Neuronal stem cell (in vitro differentiated cells): ENCODE results near the gene PSMF1.
"Not testable (repeated sequence)": the region's sequence is repeated elsewhere in the genome, so short reads cannot be mapped to it uniquely, and the experiment has no call there.

Source experiments
- DNase-seq: peaks from one replicate; pipeline ENCODE4 v3.0.0-alpha.2; 2013; ENCODE audit warnings: low spot score
- H2AFZ ChIP-seq: one replicate; pipeline ENCODE4 v1.6.1; 2013; ENCODE audit warnings: mild to moderate bottlenecking, low read length, inconsistent platforms
- H2AK5ac ChIP-seq: 2 replicates; pipeline ENCODE4 v1.6.1; 2013; ENCODE audit warnings: low read depth, mild to moderate bottlenecking, inconsistent platforms, low read length, moderate library complexity, mixed read lengths
- H2BK120ac ChIP-seq: 2 replicates; pipeline ENCODE4 v1.6.1; 2013; ENCODE audit warnings: low read depth, mild to moderate bottlenecking, inconsistent platforms, low read length, moderate library complexity, mixed read lengths
- H2BK12ac ChIP-seq: one replicate; pipeline ENCODE4 v1.6.1; 2013; ENCODE audit warnings: low read length, inconsistent platforms
- H2BK15ac ChIP-seq: 2 replicates; pipeline ENCODE4 v1.6.1; 2013; ENCODE audit warnings: mild to moderate bottlenecking, low read length, inconsistent platforms, mixed read lengths
- H2BK5ac ChIP-seq: one replicate; pipeline ENCODE4 v1.6.1; 2013; ENCODE audit warnings: inconsistent platforms, mild to moderate bottlenecking, low read length, moderate library complexity
- H3K14ac ChIP-seq: one replicate; pipeline ENCODE4 v1.6.1; 2013; ENCODE audit warnings: low read length, inconsistent platforms
- H3K18ac ChIP-seq: 2 replicates; pipeline ENCODE4 v1.6.1; 2013; ENCODE audit warnings: low read length, inconsistent platforms
- H3K23ac ChIP-seq: 2 replicates; pipeline ENCODE4 v1.6.1; 2013; ENCODE audit warnings: low read depth, mild to moderate bottlenecking, mixed read lengths, low read length, inconsistent platforms; ENCODE audit not compliant: poor library complexity
- H3K27ac ChIP-seq: replicated peaks from 3 replicates; pipeline ENCODE4 v1.5.1; 2013; ENCODE audit warnings: low read length, inconsistent platforms
- H3K27me3 ChIP-seq, 3 experiments: 2 replicates each; pipeline ENCODE4 v1.6.1; 2013; ENCODE audit warnings: low read length in 3 of 3, mild to moderate bottlenecking in 2 of 3, inconsistent platforms in 1 of 3, low read depth in 1 of 3, mixed read lengths in 1 of 3, moderate library complexity in 1 of 3; ENCODE audit not compliant: control insufficient read depth in 3 of 3, insufficient read depth in 3 of 3
- H3K36me3 ChIP-seq, 2 donors: replicated peaks in 1 of 2; 2 replicates each; pipeline ENCODE4 v1.6.1; 2013; ENCODE audit warnings: low read length in 2 of 2; ENCODE audit not compliant: control insufficient read depth in 2 of 2, insufficient read depth in 2 of 2
- H3K4ac ChIP-seq: 2 replicates; pipeline ENCODE4 v1.6.1; 2013; ENCODE audit warnings: inconsistent platforms, mild to moderate bottlenecking, low read length, moderate library complexity
- H3K4me1 ChIP-seq, 2 donors: 1 replicate in 1 of 2; 2 replicates in 1 of 2; pipeline ENCODE4 v1.6.1; 2013; ENCODE audit warnings: low read length in 2 of 2, low read depth in 1 of 2; ENCODE audit not compliant: control insufficient read depth in 2 of 2, insufficient read depth in 1 of 2
- H3K4me2 ChIP-seq: one replicate; pipeline ENCODE4 v1.6.1; 2013; ENCODE audit warnings: mild to moderate bottlenecking, low read length, inconsistent platforms; ENCODE audit not compliant: insufficient read depth, poor library complexity, severe bottlenecking
- H3K4me3 ChIP-seq, 2 donors: 2 replicates each; pipeline ENCODE4 v1.5.1; 2013; ENCODE audit warnings: low read length in 2 of 2, mild to moderate bottlenecking in 2 of 2, inconsistent platforms in 1 of 2, moderate library complexity in 1 of 2
- H3K79me1 ChIP-seq: one replicate; pipeline ENCODE4 v1.6.1; 2013; ENCODE audit warnings: low read depth, mild to moderate bottlenecking, inconsistent platforms, low read length, moderate library complexity
- H3K9ac ChIP-seq: one replicate; pipeline ENCODE4 v1.6.1; 2013; ENCODE audit warnings: mild to moderate bottlenecking, low read depth, low read length, inconsistent platforms; ENCODE audit not compliant: poor library complexity
- H3K9me3 ChIP-seq, 2 donors: replicated peaks in 1 of 2; 2 replicates each; pipeline versions ENCODE3 to v1.6.1; 2013; ENCODE audit warnings: low read length in 2 of 2, mild to moderate bottlenecking in 2 of 2, inconsistent platforms in 1 of 2, low read depth in 1 of 2, mixed read lengths in 1 of 2, moderate library complexity in 1 of 2; ENCODE audit not compliant: control insufficient read depth in 2 of 2, insufficient read depth in 1 of 2
- H4K8ac ChIP-seq: one replicate; pipeline ENCODE4 v1.6.1; 2013; ENCODE audit warnings: low read depth, mild to moderate bottlenecking, inconsistent platforms, low read length, moderate library complexity
- H4K91ac ChIP-seq: one replicate; pipeline ENCODE4 v1.6.1; 2013; ENCODE audit warnings: low read length, low read depth, mild to moderate bottlenecking, inconsistent platforms; ENCODE audit not compliant: poor library complexity
- WGBS, 2 donors: extraction: QIAGEN DNeasy Blood & Tissue Kit; methylation state at CpG; one replicate each; pipeline ENCODE4 v1.1.7; 2013; ENCODE audit warnings: missing lambda C conversion rate in 2 of 2, mixed read lengths in 1 of 2; ENCODE audit not compliant: insufficient read length in 2 of 2, insufficient replicate concordance in 1 of 2; ENCODE audit errors: extremely low coverage in 2 of 2; 5-methylcytosine and 5-hydroxymethylcytosine counted together

Gene PSMF1

GRCh38 chr20:1216527-1217427 is 98.4 kb downstream of the PSMF1 start:
- not testable (repeated sequence) for H4K8ac ChIP-seq, H3K23ac ChIP-seq

More at GRCh38 chr20:1216527-1217427, 98.4 kb downstream of the PSMF1 start:
- H3K27ac ChIP-seq, H2BK15ac ChIP-seq, H2AK5ac ChIP-seq, H3K4ac ChIP-seq, H3K4me1 ChIP-seq, H3K14ac ChIP-seq, H2BK12ac ChIP-seq, H2BK5ac ChIP-seq, H4K91ac ChIP-seq, DNase-seq, H3K18ac ChIP-seq, H2BK120ac ChIP-seq, H3K9ac ChIP-seq, H3K4me3 ChIP-seq, H3K79me1 ChIP-seq, H3K4me2 ChIP-seq, H3K9me3 ChIP-seq, H3K36me3 ChIP-seq: not testable (repeated sequence)
- Histone ChIP-seq H2AFZ (peak overlapping the region; percentile 45), H3K27me3 (peaks cover 0 to 28% (median 2%) of the 10 kb centered on the region in 3 experiments)
- no CpG with 5 or more reads among the region's 19 CpGs for WGBS, 2 donors
